NCI-H1092 treated with DMSO at 0.1 percent for 48 hours (cell line): ENCODE measurements around the gene ADAM22.
"Not testable (repeated sequence)": the region's sequence is repeated elsewhere in the genome, so short reads cannot be mapped to it uniquely, and the experiment has no call there.

Source experiments
- DNase-seq: peaks from one replicate; lab custom pipeline; 2025; lab: John Stamatoyannopoulos, UW

The ADAM22 gene

DNA sequence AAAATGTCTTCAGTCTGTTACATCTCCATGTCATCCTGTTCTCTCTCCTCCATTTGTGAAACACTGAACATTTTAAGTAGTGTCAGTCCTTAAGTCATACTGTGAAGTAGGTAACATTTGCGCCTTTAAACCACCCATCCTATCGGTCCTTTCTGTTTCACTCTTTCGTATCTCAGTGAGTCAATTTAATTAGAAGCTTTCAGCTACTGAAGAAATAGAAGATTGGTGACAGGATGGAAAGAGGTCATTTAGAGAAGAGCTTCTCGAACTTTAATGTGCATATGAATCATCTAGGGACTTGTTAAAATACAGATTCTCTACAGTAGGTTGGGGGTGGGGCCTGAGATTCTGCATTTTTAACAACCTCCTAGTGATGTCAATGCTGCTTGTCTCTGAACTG is 172.4 kb downstream of the ADAM22 start:
- DNase-seq: no peak

DNA sequence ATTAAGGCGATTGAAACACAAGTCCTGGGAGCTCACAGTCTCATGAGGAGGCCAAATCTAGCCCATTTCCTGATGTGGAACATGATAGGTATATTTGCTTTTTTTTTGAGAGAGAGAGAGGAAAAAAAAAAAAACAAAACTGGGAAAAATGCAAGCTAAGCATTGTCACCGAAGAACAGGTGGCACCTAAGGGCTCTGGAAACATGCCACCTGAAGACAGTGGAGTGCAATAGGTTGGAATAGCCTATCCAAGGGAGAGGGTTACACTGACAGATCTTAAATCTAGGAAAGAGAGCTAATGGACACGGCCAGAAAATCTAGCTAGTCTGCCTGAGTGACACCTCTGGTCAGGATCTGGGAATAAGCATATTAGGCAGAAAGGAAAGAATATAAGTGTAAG is 175.6 kb downstream of the ADAM22 start:
- DNase-seq: no peak

DNA sequence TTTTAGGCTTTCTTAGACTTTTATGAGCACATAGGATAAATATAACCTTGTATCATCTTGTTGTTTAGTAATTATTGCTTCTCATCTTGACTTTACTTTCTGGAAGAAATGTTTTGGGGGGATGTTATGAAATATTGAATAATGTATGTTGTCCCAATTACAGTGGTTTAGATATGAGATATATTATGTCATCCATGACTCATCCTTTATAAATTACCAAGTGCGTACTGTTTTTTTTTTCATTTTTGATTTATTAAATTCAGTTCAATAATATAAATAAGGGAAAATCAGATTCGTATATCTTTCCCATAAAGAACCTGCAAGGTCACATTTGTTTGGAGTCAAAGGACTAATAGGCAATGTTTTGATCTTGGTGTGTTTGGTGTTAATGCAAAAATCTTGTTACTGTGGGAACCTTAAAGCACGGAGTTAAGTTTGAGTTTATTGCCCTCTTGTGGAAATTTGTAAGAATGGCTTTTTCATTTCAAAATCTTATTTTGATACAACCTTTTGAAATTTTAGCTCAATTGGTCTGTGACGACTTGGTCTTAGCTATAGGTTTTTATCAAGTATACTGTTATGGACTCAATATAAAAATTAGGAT is 177.2 kb downstream of the ADAM22 start:
- peak; percentile 48 for DNase-seq

DNA sequence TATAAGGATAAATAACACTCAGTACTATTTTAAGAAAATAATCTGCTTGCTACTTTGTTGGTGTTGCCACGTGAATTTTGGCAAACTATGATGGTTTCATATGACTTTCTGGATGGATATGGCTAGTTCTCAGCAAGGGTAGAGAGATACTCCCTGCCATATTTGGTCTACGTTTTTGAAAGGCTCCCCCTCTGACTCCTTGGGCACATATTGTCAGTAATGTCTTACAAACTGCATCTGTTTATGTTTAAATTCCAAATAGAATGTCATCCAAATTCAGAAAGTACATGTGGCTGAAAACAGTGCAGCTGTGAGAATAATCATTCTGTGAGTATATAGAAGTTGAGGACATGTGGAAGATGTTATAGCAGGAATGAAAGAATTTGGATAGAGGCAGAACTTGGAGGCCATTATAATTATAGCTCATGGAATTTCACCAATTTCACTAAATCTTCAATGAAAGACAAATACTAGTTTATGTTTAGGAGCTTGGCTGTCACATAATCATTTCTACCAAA is 178.0 kb downstream of the ADAM22 start:
- no peak for DNase-seq

DNA sequence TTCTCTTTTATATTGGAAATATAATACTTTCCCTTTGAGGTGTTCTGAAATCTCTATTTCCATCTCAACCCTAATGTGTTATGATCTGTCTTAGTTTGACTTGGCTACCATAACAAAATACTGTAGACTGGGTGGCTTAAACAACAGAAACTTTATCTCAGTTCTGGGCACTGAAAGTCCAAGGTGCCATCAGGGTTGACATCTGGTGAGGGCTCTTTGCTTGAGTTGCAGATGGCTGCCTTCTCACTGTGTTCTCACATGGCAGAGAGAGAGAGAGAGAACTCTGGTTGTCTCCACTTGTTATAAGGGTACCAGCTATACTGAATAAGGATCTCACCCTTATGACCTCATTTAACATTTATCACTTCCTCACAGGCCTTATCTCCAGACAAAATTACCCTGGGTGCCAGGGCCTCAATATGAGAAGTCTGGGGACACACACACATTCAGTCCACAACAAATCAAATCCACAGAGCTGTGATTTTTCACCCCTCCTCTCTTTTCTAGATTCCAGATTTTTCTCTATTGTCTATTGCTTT is 181.3 kb downstream of the ADAM22 start:
- no peak for DNase-seq

DNA sequence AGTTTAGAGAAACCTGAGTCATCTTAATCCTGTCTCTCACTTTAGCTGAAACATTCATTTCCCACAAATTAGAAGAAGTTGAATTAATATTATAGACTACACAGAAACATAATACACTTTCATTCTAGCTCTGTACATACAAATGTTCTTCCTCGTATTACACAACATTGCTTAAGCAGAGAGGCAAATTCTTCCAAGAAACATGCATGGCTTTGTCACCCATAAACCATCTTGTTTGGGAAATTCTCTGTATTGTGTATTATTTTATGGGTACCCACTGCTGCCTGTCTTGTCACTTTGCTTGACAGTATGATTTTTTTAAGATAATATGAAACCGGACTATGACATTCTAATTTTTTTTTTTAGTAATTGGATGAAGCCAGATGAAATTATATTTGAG is 181.8 kb downstream of the ADAM22 start:
- DNase-seq: no peak

DNA sequence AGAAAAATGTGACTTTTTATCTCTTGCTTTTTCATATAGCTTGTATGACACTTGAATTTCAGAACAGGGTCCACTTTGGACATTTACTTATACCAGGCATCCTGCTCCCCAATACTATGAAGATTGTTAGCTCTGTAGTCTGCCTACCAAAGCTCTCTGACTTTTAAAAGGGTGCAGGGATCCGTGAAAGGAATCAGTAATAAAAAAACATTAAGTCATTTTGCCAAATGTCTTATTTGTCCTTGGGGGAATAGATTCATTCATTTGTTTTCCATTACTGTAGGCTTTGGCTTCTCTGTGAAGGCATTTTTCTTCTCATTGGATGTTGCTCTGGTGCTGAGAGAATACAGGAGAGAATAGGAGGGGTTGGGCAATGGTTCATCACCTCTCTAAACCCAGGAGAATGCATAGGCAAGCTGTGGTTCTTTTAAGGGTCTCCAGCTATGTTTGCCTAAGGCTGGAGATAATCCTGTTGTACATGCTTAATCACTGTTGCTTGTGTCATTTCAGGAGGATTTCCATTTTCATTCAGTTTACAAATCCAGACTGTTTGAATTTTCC is 182.3 kb downstream of the ADAM22 start:
- DNase-seq: no peak

DNA sequence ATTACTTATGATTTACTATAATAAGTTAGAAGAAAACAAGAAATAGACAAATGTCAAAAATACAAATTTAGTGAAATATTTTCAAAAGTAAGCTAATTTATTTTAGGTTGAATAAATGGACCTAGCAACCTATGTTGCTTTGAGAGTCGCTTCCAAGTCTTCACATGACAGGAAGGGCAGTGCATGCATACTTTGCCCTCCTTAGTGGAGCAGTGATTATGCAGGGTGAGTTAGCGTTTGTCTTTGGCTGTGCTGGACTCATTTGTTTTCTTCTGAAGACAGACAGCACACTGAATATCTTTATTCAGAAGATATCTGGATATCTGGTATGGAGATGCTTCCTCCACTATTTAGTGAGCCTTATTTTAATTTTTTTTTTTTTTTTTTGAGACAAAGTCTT is 183.3 kb downstream of the ADAM22 start:
- no peak for DNase-seq

DNA sequence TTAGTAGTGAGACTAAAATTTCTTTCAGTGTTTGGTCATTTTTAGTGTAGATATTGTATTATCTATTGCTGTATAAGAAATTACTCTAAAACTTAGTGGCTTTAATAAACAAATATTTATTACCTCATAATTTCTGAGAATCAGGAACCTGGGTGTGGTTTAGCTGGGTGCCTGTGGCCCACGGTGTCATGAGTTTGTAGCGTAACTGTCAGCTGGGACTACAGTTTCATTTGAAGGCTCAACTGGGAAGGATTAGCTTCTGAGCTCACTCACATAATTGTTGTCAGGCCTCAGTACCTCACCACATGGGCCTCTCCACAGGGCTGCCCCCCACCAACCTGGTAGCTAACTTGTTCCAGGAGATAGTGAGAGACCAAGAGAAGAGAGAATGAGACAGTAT is 187.3 kb downstream of the ADAM22 start:
- no peak for DNase-seq

DNA sequence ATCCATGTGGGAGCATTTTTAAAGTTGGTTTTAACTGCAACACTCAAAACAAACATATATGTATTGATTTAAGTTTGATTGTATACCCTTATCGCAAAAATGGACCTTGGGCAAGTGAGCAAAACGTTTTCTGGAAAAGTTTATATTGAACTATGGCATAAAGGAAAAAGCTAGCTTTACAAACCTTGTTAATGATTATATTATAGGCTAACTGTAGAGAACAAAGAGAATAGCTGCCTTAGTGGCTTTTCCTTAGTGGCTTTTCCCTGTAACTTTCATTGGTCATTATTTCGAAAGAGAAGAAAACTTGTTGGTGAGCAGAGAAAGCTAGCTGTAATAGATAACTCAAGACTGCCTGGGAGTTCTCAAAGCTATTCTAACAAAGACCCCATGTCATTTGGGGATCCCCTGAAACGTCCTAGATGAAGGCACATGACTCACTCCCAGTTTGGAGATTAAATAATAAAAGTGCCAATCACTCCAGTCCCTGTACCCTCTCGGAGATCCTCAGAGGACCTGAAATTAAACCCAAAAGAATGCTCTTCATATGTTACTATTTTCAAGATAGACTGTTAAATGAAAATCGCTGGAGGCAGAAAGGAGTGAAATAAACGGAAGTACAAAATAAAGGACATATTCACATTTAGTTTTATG is 193.7 kb downstream of the ADAM22 start:
- no peak for DNase-seq

DNA sequence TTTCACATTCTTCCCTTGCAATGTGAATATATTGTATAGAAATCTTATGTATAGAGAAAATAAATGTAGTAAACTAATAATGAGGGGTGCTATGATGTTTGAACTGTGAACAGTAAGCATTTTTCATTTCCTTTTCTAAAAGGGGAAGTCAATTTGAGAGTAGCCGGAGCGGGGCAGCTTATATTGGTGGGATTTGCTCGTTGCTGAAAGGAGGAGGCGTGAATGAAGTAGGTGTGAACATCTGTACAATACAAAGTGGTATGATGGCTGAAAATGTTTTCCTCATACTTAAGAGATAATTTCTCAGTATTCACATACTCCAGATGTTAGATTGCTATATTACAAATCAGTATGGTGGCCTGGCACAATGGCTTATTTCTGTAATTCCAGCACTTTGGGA is 198.7 kb downstream of the ADAM22 start:
- DNase-seq: no peak

DNA sequence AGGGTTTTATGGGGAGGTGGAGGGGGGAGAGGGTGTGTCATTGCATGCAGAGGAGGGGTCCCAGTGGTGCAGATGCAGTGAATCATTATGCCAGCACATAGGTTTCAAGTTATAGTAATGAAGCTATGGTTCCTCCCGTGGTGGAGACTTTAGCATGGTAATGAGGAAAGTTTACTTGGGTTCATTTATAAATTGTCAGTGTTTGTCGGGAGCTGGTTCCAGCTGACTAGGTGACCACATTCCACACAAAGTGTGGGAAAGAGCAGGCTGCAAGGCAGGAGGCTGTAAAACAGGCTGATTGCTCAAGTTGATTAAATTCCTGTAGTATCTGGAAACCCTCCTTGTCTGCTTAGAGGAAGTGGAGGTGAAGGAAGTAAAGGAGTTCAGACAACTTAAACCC is 206.9 kb downstream of the ADAM22 start:
- no peak for DNase-seq

DNA sequence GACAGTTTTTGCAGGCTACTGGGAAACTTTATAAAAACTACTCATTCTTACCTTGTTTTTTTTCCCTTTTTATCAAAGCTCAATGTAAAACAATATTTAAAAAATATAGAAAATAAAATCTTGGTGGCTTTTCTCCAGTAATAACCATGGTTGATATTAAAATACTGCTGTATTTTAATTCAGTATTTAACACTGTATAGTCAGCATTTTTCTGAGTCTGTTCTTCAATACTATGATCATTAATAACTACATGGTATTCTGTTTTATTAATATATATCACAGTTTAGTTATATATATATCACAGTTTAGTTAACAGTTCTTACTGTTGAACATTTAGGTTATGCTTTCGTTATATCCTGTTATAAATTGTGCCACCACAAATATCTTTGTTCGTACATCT is 207.4 kb downstream of the ADAM22 start:
- DNase-seq: no peak

DNA sequence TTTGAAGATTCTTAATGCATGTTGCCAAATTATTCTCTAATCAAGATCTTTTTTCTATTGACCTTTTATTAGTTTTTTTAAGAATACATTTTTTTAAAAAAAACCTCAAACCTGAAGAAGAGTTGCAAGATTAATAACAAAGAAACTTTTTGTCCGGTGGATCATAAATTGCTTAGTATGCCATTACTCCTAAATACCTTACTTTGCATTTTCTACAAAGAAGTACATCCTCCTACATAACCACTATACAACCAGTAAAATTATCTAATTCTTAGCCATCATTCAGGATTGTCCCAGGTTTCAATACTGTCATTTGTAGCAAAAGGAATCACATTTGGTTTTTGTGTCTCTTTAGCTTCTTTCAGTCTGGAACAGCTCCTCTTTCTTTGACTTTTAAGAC is 207.9 kb downstream of the ADAM22 start:
- no peak for DNase-seq

DNA sequence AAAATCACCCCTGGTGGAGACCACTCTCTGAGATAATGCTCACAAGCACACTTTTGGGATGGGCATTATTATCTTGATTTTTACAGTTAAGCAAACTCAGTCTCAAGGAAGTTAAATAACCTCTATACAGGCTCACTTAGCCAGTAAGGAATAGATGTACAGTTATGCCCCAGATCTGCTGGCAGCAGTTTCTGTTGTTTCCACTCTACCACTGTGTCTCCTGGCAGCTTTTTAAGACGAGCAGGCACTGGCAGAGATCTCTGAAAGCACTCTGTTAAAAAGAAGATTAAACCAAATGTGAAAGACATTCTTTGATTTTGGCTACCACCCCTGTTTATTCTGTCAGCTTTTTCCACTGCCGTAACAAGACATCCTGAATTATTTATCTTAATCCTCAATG is 212.6 kb downstream of the ADAM22 start:
- no peak for DNase-seq

DNA sequence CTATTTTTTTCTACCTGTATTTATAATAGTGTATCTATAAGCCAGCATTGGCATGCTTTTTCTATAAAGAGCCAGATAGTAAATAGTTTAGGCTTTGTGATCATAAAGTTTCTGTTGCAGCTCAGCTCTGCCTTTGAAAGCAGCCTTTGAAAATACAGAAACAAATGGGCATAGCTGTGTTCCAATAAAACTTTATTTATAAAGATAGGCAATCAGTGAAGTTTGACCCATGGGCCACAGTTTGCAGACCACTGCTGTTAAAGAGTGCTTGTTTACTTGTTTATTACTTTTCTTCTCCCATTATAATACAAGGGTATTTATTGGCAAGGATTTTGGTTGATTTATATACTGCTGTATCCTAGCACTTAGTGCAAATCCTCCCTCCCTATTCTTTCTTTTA is 213.3 kb downstream of the ADAM22 start:
- no peak for DNase-seq

DNA sequence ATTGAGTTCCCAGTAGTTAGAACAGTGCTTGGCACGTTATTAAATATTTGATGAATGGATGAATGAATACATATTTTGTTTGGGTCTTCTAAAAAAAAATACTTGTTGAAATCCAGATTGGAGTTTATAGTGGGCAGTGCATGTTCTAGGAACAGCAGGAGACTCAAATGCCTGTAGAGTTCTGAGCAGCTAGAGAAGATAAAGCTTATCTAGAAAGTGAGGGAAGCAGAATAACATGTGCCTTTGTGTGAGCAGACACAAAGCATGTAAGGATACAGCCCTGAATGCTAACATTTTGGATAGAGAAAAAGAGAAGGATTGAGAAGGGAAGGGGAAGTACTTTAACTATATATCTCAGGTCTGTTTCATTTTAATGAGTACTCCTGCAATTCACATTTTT is 213.9 kb downstream of the ADAM22 start:
- no peak for DNase-seq

DNA sequence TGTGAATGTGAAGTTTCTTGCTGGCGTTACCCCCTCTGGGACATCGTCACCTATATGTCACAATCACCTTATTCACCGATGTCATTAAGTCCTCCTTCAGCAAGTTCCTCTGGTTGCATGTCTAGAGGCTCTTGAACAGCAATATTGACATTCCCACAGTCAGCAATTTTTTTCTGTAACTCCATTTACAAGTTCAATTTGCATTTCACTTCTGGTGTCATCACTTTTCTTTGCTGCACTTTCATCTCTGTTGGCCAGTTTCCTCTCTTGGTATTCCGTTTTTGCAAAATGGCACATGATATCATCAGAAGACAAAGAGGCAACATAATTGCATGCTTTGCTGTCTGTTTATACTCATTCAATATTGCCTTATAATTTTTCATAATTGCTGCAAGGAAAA is 216.0 kb downstream of the ADAM22 start:
- DNase-seq: no peak

DNA sequence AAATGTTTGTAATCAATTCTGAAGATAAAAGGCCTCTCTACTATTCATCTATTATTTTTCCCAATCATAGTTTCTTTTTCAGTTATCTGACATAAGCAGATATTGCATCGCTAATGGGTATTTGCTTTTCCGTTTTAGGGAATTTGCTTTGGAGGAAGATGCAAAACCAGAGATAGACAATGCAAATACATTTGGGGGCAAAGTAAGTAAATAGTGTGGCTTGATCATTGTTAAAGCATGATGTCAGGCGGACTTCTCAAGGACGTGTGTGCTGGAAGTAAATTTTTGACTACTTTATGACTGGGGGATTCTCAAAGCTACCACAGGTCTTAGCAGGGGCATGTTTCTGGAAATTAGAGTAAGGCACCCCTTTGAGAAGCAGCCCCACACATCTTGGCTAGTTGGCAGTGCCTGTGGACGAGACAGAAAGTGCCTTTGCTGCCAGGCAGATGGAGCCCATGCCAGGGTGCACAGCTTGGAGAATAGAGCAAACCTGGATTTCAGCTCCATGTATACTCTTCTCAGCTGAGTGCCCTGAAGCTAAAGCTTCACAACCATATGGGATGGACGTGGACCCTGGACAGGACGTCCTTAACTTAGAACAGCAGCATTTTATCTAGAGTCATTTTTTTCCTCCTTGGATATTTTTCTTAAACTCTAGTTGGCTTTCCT is 217.2 kb downstream of the ADAM22 start:
- no peak for DNase-seq

DNA sequence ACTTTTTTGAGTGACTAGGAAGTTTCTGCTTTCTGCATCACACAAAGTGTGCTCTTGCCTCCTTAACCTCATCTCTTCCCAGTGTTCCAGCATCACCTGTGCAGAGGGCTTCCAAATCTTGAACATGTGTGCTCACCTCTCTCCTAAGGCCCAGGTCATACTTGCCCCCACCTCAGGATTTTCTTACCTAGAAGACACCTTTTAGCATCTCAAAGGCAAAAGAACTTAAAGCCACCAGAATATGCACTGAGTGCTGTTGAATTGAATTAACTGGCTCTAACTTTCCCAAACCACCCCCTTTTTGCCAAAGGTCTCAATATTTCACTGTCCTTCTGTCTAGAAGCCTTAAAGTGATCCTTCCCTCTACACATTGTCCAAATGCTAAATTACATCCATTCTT is 219.3 kb downstream of the ADAM22 start:
- no peak for DNase-seq

DNA sequence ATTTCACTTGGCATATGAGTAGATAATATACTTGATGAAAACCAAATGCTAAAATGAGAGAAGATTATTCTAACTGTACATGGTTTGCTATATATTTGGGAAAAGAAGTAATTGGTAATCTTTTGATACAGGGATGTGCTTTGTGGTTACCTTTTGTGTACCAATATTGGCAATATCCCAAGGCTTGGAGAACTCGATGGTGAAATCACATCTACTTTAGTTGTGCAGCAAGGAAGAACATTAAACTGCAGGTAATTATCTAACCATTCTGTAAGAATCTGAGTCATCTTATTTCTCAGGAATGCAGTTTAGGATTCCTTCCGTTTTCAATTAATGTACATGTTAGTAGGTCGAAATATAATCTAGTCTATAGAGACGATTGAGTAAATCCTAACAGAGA is 221.7 kb downstream of the ADAM22 start:
- no peak for DNase-seq

DNA sequence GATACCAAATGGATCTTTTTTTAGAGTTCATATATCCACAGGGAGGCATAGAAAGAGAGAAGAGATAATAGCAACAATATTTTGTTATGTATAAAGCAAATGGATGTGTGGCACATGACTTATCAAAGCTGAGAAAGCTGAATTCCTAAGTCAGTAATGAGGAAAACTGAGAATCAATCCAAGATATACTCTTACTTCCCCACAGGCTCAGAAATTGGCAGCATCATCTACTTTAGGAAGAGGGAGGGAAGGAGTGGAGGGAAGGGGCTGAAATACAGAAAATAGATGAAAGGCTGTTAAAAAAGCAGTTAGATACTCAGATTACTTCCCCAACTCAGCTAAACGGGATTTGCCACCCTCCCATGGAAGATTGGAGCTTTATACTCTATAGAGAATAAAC is 222.3 kb downstream of the ADAM22 start:
- DNase-seq: no peak

DNA sequence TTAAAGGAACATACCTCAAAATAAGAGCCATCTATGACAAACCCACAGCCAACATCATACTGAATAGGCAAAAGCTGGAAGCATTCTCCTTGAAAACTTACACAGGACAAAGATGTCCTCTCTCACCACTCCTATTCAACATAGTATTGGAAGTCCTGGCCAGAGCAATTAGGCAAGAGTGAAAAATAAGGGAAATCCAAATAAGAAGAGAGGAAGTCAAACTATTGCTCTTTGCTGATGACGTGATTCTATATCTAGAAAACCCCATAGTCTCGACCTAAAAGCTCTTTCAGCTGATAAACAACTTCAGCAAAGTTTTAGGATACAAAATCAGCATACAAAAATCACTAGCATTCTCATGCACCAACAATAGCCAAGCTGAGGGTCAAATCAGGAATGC is 225.7 kb downstream of the ADAM22 start:
- DNase-seq: not testable (repeated sequence)
